PC-9 (cell line): Measurements from ENCODE around the gene MEAF6. TPM values are rescaled to one million over a fixed set of nuclear protein-coding genes. Genes with fewer than 3 reads are reported as not detected.
A peak's percentile ranks its signal among the peaks of the same experiment; 100 is the strongest.

Source experiments
- Bru-seq: library from RNA; stranded (reverse); fragments of 400-500 nt; gene quantifications from one replicate; lab custom pipeline; 2021; lab: Mats Ljungman, UMichigan
- BruChase-seq, 2 experiments: library from RNA; stranded (reverse); fragments of 400-500 nt; gene quantifications; one replicate each; lab custom pipeline; 2021; lab: Mats Ljungman, UMichigan
- BruUV-seq: library from RNA; stranded (reverse); fragments of 400-500 nt; replicated peaks from 2 replicates; lab custom pipeline; 2021; lab: Mats Ljungman, UMichigan
- CTCF ChIA-PET: fragments of 300-600 bp; sonication (Branson Sonifier 250); formaldehyde crosslinking; loops from one replicate; lab custom pipeline; 2022; ENCODE audit warnings: antibody characterized with exemption; lab: Charles Lee
- POLR2A ChIA-PET: fragments of 300-600 bp; sonication (Branson Sonifier 250); formaldehyde crosslinking; loops from one replicate; lab custom pipeline; 2022; ENCODE audit warnings: antibody characterized with exemption; ENCODE audit not compliant: unreplicated experiment; lab: Charles Lee
- DNase-seq, 2 experiments: peaks; one replicate each; pipeline versions ENCODE4 v3.0.0 to v3.0.0-alpha.2; 2015 to 2022; ENCODE audit warnings: mixed read lengths in 1 of 2
- H2AFZ ChIP-seq: fragments of 200-600 bp; sonication (generic); 2 replicates; pipeline ENCODE4 v1.8.1; 2017; ENCODE audit warnings: antibody characterized with exemption
- H3F3A ChIP-seq: fragments of 200-600 bp; sonication (generic); 2 replicates; pipeline ENCODE4 v1.8.1; 2017; ENCODE audit warnings: antibody characterized with exemption, mild to moderate bottlenecking, low read depth; ENCODE audit not compliant: insufficient read depth
- H3K27ac ChIP-seq: fragments of 200-600 bp; sonication (generic); 2 replicates; pipeline ENCODE4 v1.6.1; 2016; ENCODE audit warnings: mixed run types
- H3K27me3 ChIP-seq: fragments of 200-600 bp; sonication (generic); 2 replicates; pipeline ENCODE4 v1.6.1; 2016; ENCODE audit warnings: low read depth, mixed run types; ENCODE audit not compliant: insufficient read depth
- H3K36me3 ChIP-seq: fragments of 200-600 bp; sonication (generic); 2 replicates; pipeline ENCODE4 v1.6.1; 2016; ENCODE audit warnings: low read depth, mixed run types
- H3K4me1 ChIP-seq: fragments of 200-600 bp; sonication (generic); replicated peaks from 2 replicates; pipeline ENCODE4 v1.6.1; 2016; ENCODE audit warnings: mixed run types; ENCODE audit not compliant: insufficient read depth
- H3K4me2 ChIP-seq: fragments of 200-600 bp; sonication (generic); 2 replicates; pipeline ENCODE4 v1.6.1; 2017; ENCODE audit warnings: mixed run types
- H3K4me3 ChIP-seq: fragments of 200-600 bp; sonication (generic); 2 replicates; pipeline ENCODE4 v1.6.1; 2016; ENCODE audit warnings: mixed run types
- H3K79me2 ChIP-seq: fragments of 200-600 bp; sonication (generic); 2 replicates; pipeline ENCODE4 v1.6.1; 2017; ENCODE audit warnings: low read depth, mixed run types
- H3K9me2 ChIP-seq: fragments of 200-600 bp; sonication (generic); 2 replicates; pipeline ENCODE4 v1.8.1; 2017; ENCODE audit warnings: mild to moderate bottlenecking; ENCODE audit not compliant: insufficient read depth
- H3K9me3 ChIP-seq: fragments of 200-600 bp; sonication (generic); 2 replicates; pipeline ENCODE4 v1.8.1; 2016; ENCODE audit warnings: low read depth; ENCODE audit not compliant: insufficient read depth
- H4K20me1 ChIP-seq: fragments of 200-600 bp; sonication (generic); 2 replicates; pipeline ENCODE4 v1.8.1; 2017; ENCODE audit not compliant: insufficient read depth
- EZH2 ChIP-seq: fragments of 200-600 bp; sonication (generic); IDR thresholded peaks from 2 replicates; pipeline ENCODE4 v1.8.0; 2017; ENCODE audit warnings: antibody characterized with exemption, low read depth
- intact Hi-C: fragments of 100-400 bp; cut with micrococcal nuclease; formaldehyde crosslinking; loops from one replicate; pipeline ENCODE4 v1.10.0; 2022; ENCODE audit not compliant: unreplicated experiment
- long read RNA-seq: library from polyadenylated mRNA; stranded (forward); transcript quantifications from one replicate; pipeline ENCODE4 v2.0.0, GENCODE V29; 2022
- total RNA-seq: library from RNA; stranded (reverse); gene quantifications from 2 replicates; pipeline ENCODE4 v1.2.3, GENCODE V29; 2021
- TF ChIP-seq, protein P1 (sequence below): fragments of 200-600 bp; sonication (generic); conservative IDR thresholded peaks from 2 replicates; pipeline ENCODE4 v1.6.1; 2017; ENCODE audit warnings: mixed run types, antibody characterized with exemption, mild to moderate bottlenecking, moderate library complexity

The MEAF6 gene
- total RNA-seq (72.3 and 88.7 TPM in 2 replicates), Bru-seq, nascent RNA (percentile 75 among the genes with signal in this experiment), BruChase-seq, experiment 1, labeled RNA remaining after a 2-hour chase (percentile 84 among the genes with signal in this experiment), BruChase-seq, experiment 2, labeled RNA remaining after a 6-hour chase (percentile 90 among the genes with signal in this experiment)
- long read RNA-seq, transcript MEAF6-206 (8 exons, 1,408 nt) = minor isoform, 7 of 116 reads
- long read RNA-seq, transcript MEAF6-201 (7 exons, 1,525 nt) = major isoform, 97 of 116 reads
- long read RNA-seq, partial matches to known transcripts = 2 of 116 reads
- long read RNA-seq, other reads (novel, unspliced or antisense) = 6 of 116 reads

DNA sequence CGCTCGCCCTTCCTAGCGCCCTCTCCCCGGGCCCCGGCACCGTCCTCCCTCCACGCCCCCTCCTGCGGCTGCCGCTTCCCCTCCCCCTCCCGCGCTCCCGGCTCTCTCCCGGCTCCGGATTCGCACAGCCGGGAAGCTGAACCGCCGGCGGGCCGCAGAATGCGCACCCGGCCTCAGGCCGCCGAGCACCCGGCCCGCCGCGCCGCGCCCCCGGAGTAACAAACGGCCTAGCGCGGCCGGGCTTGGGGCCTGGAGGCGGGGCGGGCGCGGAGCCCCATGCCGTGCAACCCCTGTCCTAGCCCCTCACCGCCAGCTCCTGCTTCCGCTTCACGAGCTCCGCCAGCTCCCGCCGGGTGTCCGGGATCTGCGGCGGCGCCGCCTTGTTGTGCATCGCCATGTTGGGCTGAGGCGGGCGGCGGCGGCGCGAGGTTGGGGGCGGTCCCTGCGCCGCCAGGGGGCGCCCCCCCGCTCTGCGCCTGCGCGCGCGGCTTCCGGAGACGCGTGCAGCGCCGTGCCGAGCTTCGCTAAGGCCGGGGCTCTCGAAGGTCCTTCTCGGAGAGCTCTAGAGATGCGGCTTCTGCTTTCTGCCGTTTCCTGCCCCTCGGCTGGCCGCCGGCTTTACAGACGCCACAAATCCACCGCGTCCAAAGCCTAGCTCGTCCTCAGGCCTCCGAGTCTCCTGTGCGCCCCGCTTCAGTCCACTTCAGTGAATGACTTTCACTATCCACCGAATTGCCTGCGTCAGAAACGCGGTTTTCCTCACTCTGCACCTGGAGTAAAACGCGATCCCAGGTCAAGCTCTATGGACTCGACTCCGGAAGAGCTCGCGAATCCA is at the start of gene MEAF6:
TSS of gene MEAF6 (minus strand) at position 417 of the 835 bp plus-strand sequence. CDS start at position 397, 20 bp downstream.
- Histone ChIP-seq H3K27me3 (no peaks in the 10 kb centered on the region), H3K4me3 (peak within 1 kb of the TSS; percentile 95), H3K4me1 (peaks cover 17% of the 10 kb centered on the region), H3F3A (peaks cover 17% of the 10 kb centered on the region; the same call in 1 of the 2 replicates), H3K36me3 (peaks cover 4% of the 10 kb centered on the region; the same call in 1 of the 2 replicates), H2AFZ (peak within 1 kb of the TSS; percentile 100), H3K79me2 (peaks cover 23% of the 10 kb centered on the region), H4K20me1 (peaks cover 8% of the 10 kb centered on the region; the same call in 1 of the 2 replicates), H3K4me2 (peak within 1 kb of the TSS; percentile 94), H3K9me3 (no peaks in the 10 kb centered on the region), H3K27ac (peak within 1 kb of the TSS; percentile 77), H3K9me2 (no peaks in the 10 kb centered on the region)
- peak; percentile 58 to 86 for DNase-seq
- intact Hi-C loops = loop anchor here (1.0 to 2.0 kb wide), 3 partner anchors 20 to 40 kb away; partner anchors contain the start of gene SNIP1
- ChIA-PET CTCF (interaction anchor here (0.5 to 1.5 kb wide), 7 partner anchors 12 to 491 kb away, joined by 3 to 8 read pairs (median 3); partner anchors contain the start of gene FHL3), POLR2A (interaction anchor here (0.6 to 0.9 kb wide), 10 partner anchors 11 to 1370 kb away, joined by 3 to 16 read pairs (median 6); partner anchors contain the start of gene MRPS15)
- no TSS peak for BruUV-seq
- TF ChIP-seq, protein P1, sequence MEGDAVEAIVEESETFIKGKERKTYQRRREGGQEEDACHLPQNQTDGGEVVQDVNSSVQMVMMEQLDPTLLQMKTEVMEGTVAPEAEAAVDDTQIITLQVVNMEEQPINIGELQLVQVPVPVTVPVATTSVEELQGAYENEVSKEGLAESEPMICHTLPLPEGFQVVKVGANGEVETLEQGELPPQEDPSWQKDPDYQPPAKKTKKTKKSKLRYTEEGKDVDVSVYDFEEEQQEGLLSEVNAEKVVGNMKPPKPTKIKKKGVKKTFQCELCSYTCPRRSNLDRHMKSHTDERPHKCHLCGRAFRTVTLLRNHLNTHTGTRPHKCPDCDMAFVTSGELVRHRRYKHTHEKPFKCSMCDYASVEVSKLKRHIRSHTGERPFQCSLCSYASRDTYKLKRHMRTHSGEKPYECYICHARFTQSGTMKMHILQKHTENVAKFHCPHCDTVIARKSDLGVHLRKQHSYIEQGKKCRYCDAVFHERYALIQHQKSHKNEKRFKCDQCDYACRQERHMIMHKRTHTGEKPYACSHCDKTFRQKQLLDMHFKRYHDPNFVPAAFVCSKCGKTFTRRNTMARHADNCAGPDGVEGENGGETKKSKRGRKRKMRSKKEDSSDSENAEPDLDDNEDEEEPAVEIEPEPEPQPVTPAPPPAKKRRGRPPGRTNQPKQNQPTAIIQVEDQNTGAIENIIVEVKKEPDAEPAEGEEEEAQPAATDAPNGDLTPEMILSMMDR = peak; percentile 63
- TF ChIP-seq EZH2 = no peak

DNA sequence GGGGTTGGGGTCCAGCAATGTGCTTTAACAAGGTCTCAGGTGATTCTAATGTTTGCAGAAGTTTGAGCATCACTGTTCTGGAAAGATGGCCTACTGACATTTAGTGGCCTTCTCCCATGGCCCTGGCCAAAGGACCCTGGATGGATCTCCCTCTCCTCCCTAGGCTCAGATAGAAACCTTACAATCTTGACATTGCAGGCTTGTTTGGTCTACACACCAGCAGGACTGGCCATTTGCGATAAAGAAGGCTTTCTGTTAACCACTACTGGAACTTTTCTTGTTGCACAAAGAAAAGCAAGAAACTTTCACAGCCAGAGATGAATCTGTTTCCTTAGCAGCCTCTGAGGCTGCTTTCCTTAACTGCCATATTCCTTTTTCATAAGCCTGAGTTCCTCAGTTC is 48.4 kb upstream of the MEAF6 start:
- no peak overlapping the region for H3K4me2 ChIP-seq
- no peaks in the 10 kb centered on the region for H3K4me1 ChIP-seq
- TF ChIP-seq, protein P1 = no peak
- no peaks in the 10 kb centered on the region for H4K20me1 ChIP-seq
- no peaks in the 10 kb centered on the region for H3K27me3 ChIP-seq
- H3F3A ChIP-seq = peaks cover 11% of the 10 kb centered on the region; the same call in 1 of the 2 replicates
- peaks cover 15% of the 10 kb centered on the region; the same call in 1 of the 2 replicates for H3K36me3 ChIP-seq
- CTCF ChIA-PET = no interaction called here
- H3K79me2 ChIP-seq = no peaks in the 10 kb centered on the region
- intact Hi-C loops = loop anchor here (5.0 kb wide), 1 partner anchor 106 kb away; no protein-coding TSS in a partner anchor
- H3K27ac ChIP-seq = no peak overlapping the region
- POLR2A ChIA-PET = no interaction called here
- no peak overlapping the region for H2AFZ ChIP-seq
- BruUV-seq = no TSS peak
- H3K9me3 ChIP-seq = no peaks in the 10 kb centered on the region
- no peaks in the 10 kb centered on the region for H3K9me2 ChIP-seq
- DNase-seq = no peak
- no peak overlapping the region for H3K4me3 ChIP-seq
